AG10803 (cell line): ENCODE results near the gene TAT.

Experiments used
- DNase-seq: peaks from one replicate; pipeline ENCODE4 v3.0.0; 2010; ENCODE audit warnings: low read depth
- H3K4me3 ChIP-seq: 2 replicates; pipeline ENCODE4 v1.5.1; 2011; ENCODE audit warnings: mild to moderate bottlenecking, low read length, control low read depth
- TF ChIP-seq, protein P1 (sequence below): conservative IDR thresholded peaks from 2 replicates; pipeline ENCODE4 v1.5.1; 2011; ENCODE audit warnings: mild to moderate bottlenecking, low read length, control low read depth, inconsistent platforms

The TAT gene

DNA sequence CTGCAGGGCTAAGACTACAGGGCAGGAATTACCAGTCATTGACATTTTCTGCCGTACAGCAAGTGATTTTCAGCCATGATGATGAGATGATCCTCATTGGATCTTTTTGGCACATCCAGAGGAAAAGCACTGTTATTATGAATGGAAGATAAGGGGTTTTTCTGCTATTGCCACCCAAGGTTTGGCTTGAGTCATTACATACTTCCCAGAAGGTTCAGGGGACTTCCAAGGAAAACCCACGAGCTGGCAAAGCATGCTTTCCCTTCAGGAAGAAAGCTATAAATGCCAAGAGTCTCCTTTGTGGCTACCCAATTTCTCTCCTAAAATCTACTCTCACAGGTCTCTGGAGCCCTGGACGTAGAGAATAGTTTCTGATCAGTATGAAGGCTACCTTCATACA lies 44.5 kb downstream of the TAT start:
- TF ChIP-seq, protein P1, sequence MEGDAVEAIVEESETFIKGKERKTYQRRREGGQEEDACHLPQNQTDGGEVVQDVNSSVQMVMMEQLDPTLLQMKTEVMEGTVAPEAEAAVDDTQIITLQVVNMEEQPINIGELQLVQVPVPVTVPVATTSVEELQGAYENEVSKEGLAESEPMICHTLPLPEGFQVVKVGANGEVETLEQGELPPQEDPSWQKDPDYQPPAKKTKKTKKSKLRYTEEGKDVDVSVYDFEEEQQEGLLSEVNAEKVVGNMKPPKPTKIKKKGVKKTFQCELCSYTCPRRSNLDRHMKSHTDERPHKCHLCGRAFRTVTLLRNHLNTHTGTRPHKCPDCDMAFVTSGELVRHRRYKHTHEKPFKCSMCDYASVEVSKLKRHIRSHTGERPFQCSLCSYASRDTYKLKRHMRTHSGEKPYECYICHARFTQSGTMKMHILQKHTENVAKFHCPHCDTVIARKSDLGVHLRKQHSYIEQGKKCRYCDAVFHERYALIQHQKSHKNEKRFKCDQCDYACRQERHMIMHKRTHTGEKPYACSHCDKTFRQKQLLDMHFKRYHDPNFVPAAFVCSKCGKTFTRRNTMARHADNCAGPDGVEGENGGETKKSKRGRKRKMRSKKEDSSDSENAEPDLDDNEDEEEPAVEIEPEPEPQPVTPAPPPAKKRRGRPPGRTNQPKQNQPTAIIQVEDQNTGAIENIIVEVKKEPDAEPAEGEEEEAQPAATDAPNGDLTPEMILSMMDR: no peak
- DNase-seq: no peak
- no peak overlapping the region for H3K4me3 ChIP-seq

GRCh38 chr16:71528863-71529262 lies 48.0 kb downstream of the TAT start:
- no peak overlapping the region for H3K4me3 ChIP-seq
- no peak for DNase-seq

GRCh38 chr16:71528257-71528656 lies 48.6 kb downstream of the TAT start:
- no peak overlapping the region for H3K4me3 ChIP-seq
- no peak for DNase-seq
- TF ChIP-seq, protein P1: no peak

More at GRCh38 chr16:71528863-71529262, 48.0 kb downstream of the TAT start:
- TF ChIP-seq, protein P1: no peak

DNA sequence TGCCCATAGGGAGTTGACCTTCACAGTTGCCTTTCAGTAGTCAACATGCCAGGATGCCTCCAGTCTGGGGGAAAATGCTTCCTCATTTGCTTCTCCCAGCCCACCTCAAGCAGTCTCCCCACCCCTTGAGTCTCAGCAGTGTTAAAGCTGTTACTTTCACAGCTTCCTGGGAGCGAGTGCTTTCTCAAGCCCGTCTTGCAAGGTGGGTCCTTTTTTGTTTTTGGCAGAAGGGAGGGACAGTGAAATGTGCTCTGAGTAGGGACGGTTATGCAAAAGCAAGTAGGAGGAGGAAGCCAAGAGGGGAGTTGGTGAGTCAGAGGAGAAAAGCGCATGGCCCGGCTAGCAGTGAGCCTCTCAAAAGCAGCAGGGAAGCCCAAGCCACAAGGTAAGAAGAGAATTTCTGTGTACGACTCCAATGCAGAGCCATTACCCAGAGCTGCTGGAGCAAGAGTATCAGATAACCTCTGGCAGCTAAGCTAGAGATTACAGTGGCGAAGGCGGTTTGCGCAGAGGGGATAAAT lies 50.7 kb downstream of the TAT start, which contains the start of gene CHST4:
TSS of gene CHST4 (plus strand) at position 316 of the 521 bp plus-strand sequence. CDS start 10,252 bp downstream, outside the sequence.
- no peak within 1 kb of the TSS for H3K4me3 ChIP-seq
- DNase-seq: peak; percentile 64
- TF ChIP-seq, protein P1: no peak

DNA sequence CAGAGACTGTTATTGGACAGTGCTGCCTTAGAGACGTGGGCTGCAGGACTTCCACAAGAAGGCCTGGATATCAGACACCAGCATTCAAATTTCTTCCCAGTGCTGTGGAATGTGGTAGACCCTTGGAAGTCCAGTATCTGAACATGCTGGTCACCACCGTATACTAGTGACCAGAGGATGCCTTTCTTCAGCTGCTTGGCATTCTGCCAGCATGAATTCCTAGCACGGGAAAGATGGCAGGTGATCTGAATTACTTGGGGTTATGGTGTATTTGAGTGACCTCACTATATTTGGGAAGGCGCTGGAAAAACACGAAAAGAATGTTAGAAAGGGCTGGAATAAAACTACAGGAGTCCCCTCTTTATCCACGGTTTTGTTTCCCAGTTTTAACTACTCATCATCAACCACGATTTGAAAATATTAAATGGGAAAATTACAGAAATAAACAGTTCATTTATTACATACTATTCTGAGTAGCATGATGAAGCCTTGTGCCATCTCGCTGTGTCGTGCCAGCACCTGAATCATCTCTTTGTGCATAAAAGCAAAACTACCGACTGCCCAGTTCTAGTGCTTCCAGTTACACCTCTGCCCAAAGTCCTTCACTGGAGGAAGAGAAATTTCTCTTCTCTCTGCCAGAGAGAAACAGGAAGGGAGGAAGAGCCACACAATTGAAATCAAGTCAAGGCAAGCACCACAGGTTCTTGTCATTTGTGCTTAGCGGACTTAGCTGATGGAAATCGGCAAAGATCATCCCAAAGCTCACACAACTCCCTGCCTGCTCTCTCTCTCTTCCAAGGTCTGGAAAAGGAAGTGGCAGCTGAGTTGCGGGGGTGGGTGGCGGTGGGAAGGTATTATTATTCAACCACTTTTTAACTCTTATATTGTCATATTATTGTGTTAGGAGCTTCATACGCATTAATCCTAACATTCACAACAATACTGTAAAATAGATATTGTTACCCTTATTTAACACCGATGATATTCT lies 52.0 kb downstream of the TAT start:
- H3K4me3 ChIP-seq: no peak overlapping the region
- no peak for DNase-seq
- TF ChIP-seq, protein P1: no peak

DNA sequence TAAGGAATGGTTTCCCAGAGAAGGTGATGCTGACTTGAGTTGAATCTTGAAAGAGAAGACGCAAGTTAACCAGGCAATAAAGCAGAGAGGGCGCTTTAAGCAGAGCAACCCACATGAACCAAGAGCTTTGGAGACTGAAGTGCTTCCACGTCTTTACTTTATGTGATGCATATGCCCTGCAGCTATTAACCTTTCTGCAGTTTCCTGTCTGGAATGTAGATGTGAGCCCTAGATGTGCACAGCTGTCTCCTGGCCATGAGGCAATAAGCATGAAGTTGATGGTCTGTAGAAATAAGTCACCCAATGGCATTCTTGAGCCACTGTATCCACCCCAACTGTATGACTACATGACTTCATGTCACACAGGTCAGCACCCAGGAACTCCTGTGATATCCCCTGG lies 56.3 kb downstream of the TAT start:
- no peak overlapping the region for H3K4me3 ChIP-seq
- TF ChIP-seq, protein P1: no peak
- no peak for DNase-seq
